DMS53 treated with DMSO at 0.1 percent for 48 hours (cell line): ENCODE results near the gene HEATR9.

Experiments
- DNase-seq: peaks from one replicate; lab custom pipeline; 2025; ENCODE audit not compliant: unreplicated experiment; lab: John Stamatoyannopoulos, UW

The HEATR9 gene

DNA sequence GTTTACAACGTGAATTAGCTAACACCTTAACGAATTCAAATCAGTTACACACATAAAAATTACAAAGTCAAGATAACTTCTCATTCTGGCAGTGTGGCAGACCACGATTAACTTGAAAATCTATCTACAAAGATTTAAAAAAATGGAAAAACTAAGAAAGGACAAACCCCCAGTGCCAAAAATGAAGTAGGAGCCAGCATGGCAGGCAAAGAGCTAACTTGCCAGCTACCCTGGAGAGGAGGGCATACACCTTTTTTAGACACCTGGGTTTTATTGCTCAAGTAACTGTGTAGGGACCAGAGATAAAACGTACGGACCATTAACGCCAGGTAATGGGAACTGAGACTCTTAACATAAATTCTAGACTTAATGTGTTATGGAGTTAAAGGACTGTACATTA lies 56.9 kb downstream of the HEATR9 start:
- no peak for DNase-seq

DNA sequence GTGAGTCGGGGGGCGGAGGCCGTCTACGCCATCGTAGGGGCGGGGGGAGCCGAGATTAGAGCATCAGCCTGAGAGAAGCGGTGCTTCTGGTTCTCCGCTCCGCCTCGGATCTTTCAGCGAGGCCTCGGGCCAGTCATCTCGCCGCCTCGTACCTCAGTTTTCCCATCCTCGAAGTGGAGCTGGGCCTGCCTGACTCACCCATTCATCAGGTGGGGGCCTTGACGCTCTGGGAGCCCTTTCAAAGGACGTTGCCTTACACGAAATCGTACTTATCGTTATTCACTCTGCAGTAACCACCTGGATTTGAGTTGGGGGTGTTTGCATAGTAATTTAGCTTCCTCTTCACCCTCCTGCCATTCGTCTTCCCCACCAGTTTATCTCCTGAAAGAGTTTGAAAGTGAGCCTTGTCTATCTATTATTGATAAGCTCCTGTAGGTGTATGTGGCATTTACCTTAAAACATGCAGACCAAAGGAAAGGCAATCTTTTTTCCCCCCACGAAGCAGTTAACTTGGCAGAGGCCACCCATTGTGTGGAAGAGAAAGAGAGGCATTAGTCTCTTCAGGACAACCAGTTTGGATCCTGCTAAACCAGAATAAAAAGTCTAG lies 58.7 kb downstream of the HEATR9 start:
- peak; percentile 6 for DNase-seq

DNA sequence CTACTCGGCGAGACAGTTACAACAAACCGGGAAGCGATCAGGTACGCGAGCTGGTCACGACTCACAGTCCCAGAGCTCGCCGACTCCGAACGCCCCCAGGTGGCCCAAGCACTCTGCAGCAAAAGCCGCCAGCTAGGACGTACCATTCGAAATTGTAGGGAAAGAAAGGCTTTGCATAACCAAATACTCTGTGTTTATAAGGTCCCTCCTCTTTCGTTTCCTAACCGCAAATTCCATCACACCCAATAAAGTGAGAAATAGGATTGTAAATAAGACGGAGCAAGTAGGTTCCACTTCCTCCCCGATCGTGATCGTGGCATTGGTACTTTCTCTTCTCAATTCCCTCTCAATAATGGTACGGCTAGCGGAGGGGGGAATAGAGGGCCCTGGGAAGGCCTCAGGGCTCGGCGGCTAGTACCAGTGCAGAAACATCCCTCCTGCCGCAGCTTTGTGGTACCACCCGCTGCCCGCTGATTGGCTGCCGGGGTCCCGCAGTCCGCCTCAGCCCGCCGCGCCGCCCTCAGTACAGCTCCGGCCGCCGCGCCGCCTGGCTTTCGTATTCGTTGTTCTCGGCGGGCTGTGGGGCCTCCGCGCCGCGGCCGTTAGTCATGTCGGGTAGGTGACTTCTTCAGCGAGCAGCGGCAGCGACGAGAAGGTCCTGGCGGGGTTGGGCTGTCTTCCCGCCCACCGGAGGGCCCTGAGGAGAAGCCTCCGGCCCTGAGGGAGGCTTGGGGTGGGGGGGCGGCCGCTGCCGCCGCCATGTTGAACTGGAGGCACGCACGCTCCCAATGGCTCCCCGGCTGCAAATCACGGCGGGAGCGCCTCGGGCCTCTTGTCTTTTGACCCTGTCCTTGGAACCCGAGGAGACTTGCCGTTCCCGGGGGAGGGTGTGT lies 59.5 kb downstream of the HEATR9 start, which contains the start of gene TAF15:
Gene TAF15, plus strand, starts transcription at position 523 of the 893 bp plus-strand sequence. Its CDS starts 86 bp downstream, at position 609.
- peak; percentile 88 for DNase-seq

DNA sequence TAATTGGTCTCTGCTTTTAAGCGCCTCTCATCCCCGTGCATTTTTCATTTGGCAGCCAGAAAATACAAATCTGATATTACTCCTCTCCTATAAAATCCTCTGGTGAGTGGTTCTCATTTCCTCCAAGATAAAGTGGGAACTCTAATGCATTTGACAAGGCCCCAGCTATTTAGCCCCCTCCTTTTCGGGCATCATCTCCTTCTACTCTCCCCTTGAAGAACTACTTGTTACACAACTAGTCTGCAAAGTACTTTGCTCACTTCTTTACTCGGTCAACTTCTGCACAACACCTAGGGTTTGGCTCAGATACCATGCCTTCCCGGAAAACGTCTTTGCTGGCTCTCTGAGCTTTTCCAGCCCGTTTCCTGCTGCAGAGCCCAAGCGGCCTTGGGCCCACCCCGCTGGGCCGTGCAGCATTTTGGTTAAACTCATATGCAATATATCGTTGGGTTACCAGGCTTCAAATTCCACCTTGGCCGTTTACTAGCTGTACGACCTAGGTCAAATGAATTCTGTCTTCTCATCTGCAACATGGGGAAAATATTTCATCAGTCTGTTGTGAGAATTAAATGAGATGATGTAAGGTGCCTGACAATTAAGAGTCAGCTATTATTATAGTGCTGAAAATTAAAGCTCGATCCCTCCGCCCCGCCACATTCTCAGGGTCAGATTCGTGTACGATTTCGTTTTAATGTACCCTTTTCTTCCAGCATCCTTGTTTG lies 60.3 kb downstream of the HEATR9 start:
- DNase-seq, result no peak

DNA sequence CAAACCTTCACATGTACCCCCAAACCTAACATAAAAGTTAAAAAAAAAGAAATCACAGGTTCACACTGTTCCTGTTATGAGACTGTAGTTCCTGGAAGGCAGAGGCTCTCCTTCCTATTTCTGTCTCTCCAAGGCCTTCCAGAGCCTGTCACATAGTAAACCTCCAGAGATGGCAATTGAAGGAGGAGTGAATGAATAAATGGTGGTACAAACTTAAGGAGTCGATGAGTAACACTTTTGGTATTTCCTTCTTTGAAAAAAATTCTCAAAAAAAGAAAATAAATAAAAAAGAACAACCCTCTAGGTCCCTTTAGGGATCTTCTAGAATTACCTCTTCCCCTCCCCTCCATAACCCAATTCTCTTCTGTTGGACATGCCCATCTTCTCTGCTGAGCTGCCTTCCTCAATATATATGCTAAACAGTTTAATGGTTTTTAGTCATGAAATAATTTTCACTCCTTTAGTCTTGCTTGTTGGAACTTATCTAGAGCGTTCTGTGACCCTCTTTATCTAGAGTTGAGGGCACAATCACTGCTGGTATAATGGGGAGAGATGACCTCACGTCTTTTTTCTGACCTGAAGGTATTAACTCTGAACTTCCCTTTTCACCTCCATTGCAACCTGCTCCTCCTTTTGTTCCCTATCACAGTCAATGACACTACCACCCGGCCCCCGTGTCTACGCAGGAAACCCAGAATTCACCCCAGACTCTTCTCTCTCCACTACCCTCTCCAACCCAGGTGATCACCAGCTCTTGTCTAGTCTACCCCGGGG lies 61.1 kb downstream of the HEATR9 start:
- no peak for DNase-seq
